OCI-LY3 (cell line): ENCODE measurements around the gene L3MBTL3.

ENCODE experiments used
- H2AFZ ChIP-seq: fragments of 200-600, 300-600 bp; shearing (Covaris generic); 2 replicates; pipeline ENCODE4 v1.6.0; 2014; ENCODE audit warnings: antibody characterized with exemption, low read depth, low read length
- H3K27ac ChIP-seq: fragments of 200-600, 300-600 bp; sonication (generic); 2 replicates; pipeline ENCODE4 v1.5.1; 2014; ENCODE audit warnings: mild to moderate bottlenecking, low read length, moderate library complexity, mixed read lengths
- H3K27me3 ChIP-seq: fragments of 200-600, 300-600 bp; sonication (generic); 2 replicates; pipeline ENCODE4 v1.6.1; 2014; ENCODE audit warnings: low read depth, low read length, mixed read lengths
- H3K36me3 ChIP-seq: fragments of 200-600, 300-600 bp; sonication (generic); replicated peaks from 2 replicates; pipeline ENCODE3; 2014; ENCODE audit warnings: low read depth, low read length, mixed read lengths
- H3K4me1 ChIP-seq: fragments of 300-600, 200-600 bp; sonication (generic); 2 replicates; pipeline ENCODE4 v1.6.1; 2014; ENCODE audit warnings: low read length, mixed read lengths
- H3K4me2 ChIP-seq: fragments of 200-600, 300-600 bp; sonication (generic); 2 replicates; pipeline ENCODE4 v1.6.1; 2014; ENCODE audit warnings: low read length, mixed read lengths
- H3K4me3 ChIP-seq: fragments of 300-600, 200-600 bp; sonication (generic); 2 replicates; pipeline ENCODE4 v1.5.1; 2014; ENCODE audit warnings: antibody characterized with exemption, mild to moderate bottlenecking, low read length, moderate library complexity
- H3K79me2 ChIP-seq: fragments of 300-600, 200-600 bp; shearing (Covaris generic); 2 replicates; pipeline ENCODE4 v1.6.1; 2014; ENCODE audit warnings: mild to moderate bottlenecking, low read length, mixed read lengths
- H3K9ac ChIP-seq: fragments of 300-600, 200-600 bp; shearing (Covaris generic); 2 replicates; pipeline ENCODE4 v1.6.0; 2014; ENCODE audit warnings: mild to moderate bottlenecking, low read length, moderate library complexity
- H3K9me3 ChIP-seq: fragments of 200-600, 300-600 bp; shearing (Covaris generic); 2 replicates; pipeline ENCODE4 v1.6.1; 2014; ENCODE audit warnings: low read length, mixed read lengths; ENCODE audit not compliant: insufficient read depth
- H4K20me1 ChIP-seq: fragments of 200-600, 300-600 bp; sonication (generic); 2 replicates; pipeline ENCODE4 v1.6.1; 2016; ENCODE audit warnings: low read length, mixed read lengths; ENCODE audit not compliant: insufficient read depth
- EZH2phosphoT487 ChIP-seq: fragments of 200-600 bp; shearing (Covaris generic); IDR thresholded peaks from 2 replicates; pipeline ENCODE4 v1.6.1; 2018; ENCODE audit warnings: antibody characterized with exemption, mixed run types, low read depth
- TF ChIP-seq, protein P1 (sequence below): fragments of 200-600, 300-600 bp; sonication (generic); IDR thresholded peaks from 2 replicates; pipeline ENCODE4 v1.5.1; 2014; ENCODE audit warnings: antibody characterized with exemption, low read length, low read depth

The L3MBTL3 gene

DNA sequence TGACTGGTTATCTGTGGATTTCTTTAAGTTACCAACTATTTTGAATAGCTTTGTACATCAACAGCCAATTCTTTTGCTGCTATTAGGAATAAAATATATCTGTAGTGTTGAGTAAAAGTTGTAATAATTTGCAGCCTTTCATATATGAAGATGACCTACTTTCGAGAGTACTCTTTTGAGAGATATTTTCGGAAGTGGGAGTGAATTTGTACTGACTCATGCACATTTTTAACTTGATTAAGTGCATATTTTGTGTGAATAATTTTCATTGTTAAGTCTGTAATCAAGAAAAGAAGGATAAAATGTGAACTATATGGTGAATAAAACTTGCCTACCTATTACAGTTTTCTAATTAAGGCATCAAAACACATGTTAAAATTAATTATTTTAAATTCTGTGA lies 51.9 kb downstream of the L3MBTL3 start:
- Histone ChIP-seq H3K27ac (no peak overlapping the region), H4K20me1 (no peaks in the 10 kb centered on the region), H3K79me2 (no peaks in the 10 kb centered on the region), H3K36me3 (no peaks in the 10 kb centered on the region), H3K9ac (no peak overlapping the region), H3K4me2 (no peak overlapping the region), H3K4me3 (no peak overlapping the region), H3K27me3 (no peaks in the 10 kb centered on the region), H2AFZ (no peak overlapping the region), H3K9me3 (no peaks in the 10 kb centered on the region), H3K4me1 (peaks cover 3% of the 10 kb centered on the region)
- TF ChIP-seq, protein P1, sequence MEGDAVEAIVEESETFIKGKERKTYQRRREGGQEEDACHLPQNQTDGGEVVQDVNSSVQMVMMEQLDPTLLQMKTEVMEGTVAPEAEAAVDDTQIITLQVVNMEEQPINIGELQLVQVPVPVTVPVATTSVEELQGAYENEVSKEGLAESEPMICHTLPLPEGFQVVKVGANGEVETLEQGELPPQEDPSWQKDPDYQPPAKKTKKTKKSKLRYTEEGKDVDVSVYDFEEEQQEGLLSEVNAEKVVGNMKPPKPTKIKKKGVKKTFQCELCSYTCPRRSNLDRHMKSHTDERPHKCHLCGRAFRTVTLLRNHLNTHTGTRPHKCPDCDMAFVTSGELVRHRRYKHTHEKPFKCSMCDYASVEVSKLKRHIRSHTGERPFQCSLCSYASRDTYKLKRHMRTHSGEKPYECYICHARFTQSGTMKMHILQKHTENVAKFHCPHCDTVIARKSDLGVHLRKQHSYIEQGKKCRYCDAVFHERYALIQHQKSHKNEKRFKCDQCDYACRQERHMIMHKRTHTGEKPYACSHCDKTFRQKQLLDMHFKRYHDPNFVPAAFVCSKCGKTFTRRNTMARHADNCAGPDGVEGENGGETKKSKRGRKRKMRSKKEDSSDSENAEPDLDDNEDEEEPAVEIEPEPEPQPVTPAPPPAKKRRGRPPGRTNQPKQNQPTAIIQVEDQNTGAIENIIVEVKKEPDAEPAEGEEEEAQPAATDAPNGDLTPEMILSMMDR = no peak
- TF ChIP-seq EZH2phosphoT487 = no peak

DNA sequence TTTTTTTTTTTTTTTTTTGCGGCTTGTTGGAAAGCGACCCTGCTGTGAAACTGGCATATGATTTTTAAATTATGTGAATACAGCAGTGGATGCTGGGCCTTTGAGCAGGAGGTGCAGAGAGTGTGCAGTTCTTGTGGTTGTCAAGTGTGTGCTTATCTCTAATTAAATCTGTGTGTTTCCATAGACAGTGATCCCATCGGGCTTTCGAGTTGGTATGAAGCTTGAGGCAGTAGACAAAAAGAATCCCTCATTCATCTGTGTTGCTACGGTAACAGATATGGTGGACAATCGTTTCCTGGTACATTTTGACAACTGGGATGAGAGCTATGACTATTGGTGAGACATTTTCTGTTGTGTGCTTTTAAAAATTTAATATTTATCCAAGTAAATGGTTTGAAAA lies 52.4 kb downstream of the L3MBTL3 start:
- Histone ChIP-seq H3K4me1 (peaks cover 7% of the 10 kb centered on the region), H3K79me2 (no peaks in the 10 kb centered on the region), H3K27me3 (no peaks in the 10 kb centered on the region), H3K4me2 (no peak overlapping the region), H2AFZ (no peak overlapping the region), H3K9ac (no peak overlapping the region), H3K27ac (no peak overlapping the region), H4K20me1 (no peaks in the 10 kb centered on the region), H3K9me3 (no peaks in the 10 kb centered on the region), H3K4me3 (no peak overlapping the region), H3K36me3 (no peaks in the 10 kb centered on the region)
- TF ChIP-seq, protein P1 = no peak
- no peak for TF ChIP-seq EZH2phosphoT487

DNA sequence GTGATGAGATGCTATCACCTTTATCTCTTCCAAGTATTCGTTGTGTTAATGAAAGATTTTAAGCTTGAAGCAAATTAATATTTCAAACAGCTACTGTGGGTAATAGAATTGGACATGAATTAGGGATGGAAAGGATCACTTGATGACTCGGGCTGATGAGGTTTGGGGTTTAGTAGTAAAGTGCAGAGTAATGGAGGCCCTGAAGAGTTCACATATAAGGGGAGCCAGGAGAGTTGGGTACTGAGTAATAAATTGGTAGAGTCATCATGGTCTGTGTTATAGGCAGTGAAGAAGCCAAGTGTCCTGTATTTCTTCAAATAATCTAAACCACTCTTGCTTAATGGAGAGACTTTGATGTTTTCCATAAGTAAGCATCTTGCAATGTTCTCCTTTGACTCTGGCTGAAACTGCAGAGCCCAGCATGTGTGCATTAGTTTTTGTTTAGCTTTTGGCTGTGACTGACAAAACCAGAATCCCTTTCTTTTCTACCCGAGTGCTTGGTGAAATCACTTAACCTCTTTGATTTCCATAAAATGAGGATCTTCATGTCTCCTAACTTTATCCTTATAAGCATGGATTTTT lies 57.6 kb downstream of the L3MBTL3 start:
- Histone ChIP-seq H3K4me3 (no peak overlapping the region), H4K20me1 (no peaks in the 10 kb centered on the region), H3K4me1 (peaks cover 9% of the 10 kb centered on the region), H3K79me2 (no peaks in the 10 kb centered on the region), H2AFZ (no peak overlapping the region), H3K36me3 (no peaks in the 10 kb centered on the region), H3K9ac (no peak overlapping the region), H3K27ac (no peak overlapping the region), H3K9me3 (no peaks in the 10 kb centered on the region), H3K4me2 (no peak overlapping the region), H3K27me3 (no peaks in the 10 kb centered on the region)
- TF ChIP-seq, protein P1 = no peak
- TF ChIP-seq EZH2phosphoT487 = no peak

DNA sequence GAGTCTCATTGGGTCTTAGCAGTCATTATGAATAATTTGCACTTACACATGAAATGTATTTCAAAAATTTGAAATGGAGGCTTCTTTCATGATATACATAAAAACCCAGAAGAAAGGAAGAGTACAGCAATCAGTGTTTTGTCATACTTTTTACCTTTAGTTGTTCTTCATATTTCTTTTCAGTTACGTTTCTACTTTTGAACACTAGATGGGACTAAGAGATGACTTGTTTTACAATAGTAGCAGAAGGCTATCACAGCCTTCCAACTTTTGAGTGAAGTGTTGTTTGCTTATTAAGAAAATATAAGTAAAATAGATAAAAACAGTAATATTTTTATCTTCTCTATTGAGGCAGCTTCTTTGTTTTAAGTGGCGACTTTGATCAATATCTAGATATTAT lies 58.1 kb downstream of the L3MBTL3 start:
- Histone ChIP-seq H3K79me2 (no peaks in the 10 kb centered on the region), H3K4me3 (no peak overlapping the region), H3K4me2 (no peak overlapping the region), H3K36me3 (no peaks in the 10 kb centered on the region), H3K9me3 (no peaks in the 10 kb centered on the region), H3K27ac (no peak overlapping the region), H2AFZ (no peak overlapping the region), H3K27me3 (no peaks in the 10 kb centered on the region), H3K9ac (no peak overlapping the region), H3K4me1 (peaks cover 9% of the 10 kb centered on the region), H4K20me1 (no peaks in the 10 kb centered on the region)
- TF ChIP-seq EZH2phosphoT487 = no peak
- TF ChIP-seq, protein P1 = peak; percentile 55
